RWPE2 (cell line): ENCODE results near the gene DNAJC2.

Experiments
- ATAC-seq: fragments of 200-7000 bp; cut with Tn5 transposase; 3 replicates; pipeline ENCODE4 v1.9.1; 2021; ENCODE audit warnings: low read depth
- DNase-seq: peaks from one replicate; pipeline ENCODE4 v3.0.0-alpha.2; 2020; ENCODE audit warnings: low spot score
- H3K27ac ChIP-seq: fragments of 450-650 bp; 2 replicates; pipeline ENCODE4 v1.5.1; 2017; ENCODE audit warnings: mild to moderate bottlenecking; ENCODE audit not compliant: poor library complexity, severe bottlenecking
- H3K27me3 ChIP-seq: fragments of 250-450 bp; sonication (Bioruptor Pico); 2 replicates; pipeline ENCODE4 v1.5.1; 2021; ENCODE audit warnings: mild to moderate bottlenecking, moderate library complexity; ENCODE audit not compliant: insufficient read depth, poor library complexity, severe bottlenecking
- H3K36me3 ChIP-seq: fragments of 250-450 bp; sonication (Bioruptor Pico); 2 replicates; pipeline ENCODE4 v1.5.1; 2020; ENCODE audit warnings: low read depth, mild to moderate bottlenecking, moderate library complexity
- H3K4me1 ChIP-seq: fragments of 250-450 bp; sonication (Bioruptor Pico); 2 replicates; pipeline ENCODE4 v1.5.1; 2021; ENCODE audit warnings: mild to moderate bottlenecking, moderate library complexity; ENCODE audit not compliant: insufficient read depth, poor library complexity, severe bottlenecking
- H3K4me3 ChIP-seq: fragments of 250-450 bp; sonication (Bioruptor Pico); 2 replicates; pipeline ENCODE4 v1.5.1; 2021; ENCODE audit warnings: mild to moderate bottlenecking, moderate library complexity; ENCODE audit not compliant: severe bottlenecking
- H3K9me3 ChIP-seq: fragments of 250-450 bp; sonication (Bioruptor Pico); 2 replicates; pipeline ENCODE4 v1.5.1; 2021; ENCODE audit warnings: mild to moderate bottlenecking, moderate library complexity; ENCODE audit not compliant: severe bottlenecking
- CTCF ChIP-seq: fragments of 450-650 bp; IDR thresholded peaks from one replicate; pipeline ENCODE4 v1.5.1; 2017; ENCODE audit warnings: mild to moderate bottlenecking, moderate library complexity; ENCODE audit not compliant: poor library complexity, severe bottlenecking

DNAJC2 gene

GRCh38 chr7:103387242-103387641 lies 42.7 kb upstream of the DNAJC2 start:
- Histone ChIP-seq H3K27me3 (no peaks in the 10 kb centered on the region), H3K4me1 (no peaks in the 10 kb centered on the region), H3K36me3 (no peaks in the 10 kb centered on the region), H3K27ac (no peak overlapping the region), H3K9me3 (no peaks in the 10 kb centered on the region), H3K4me3 (no peak overlapping the region)
- ATAC-seq (no peak), DNase-seq (no peak)
- no peak for TF ChIP-seq CTCF

DNA sequence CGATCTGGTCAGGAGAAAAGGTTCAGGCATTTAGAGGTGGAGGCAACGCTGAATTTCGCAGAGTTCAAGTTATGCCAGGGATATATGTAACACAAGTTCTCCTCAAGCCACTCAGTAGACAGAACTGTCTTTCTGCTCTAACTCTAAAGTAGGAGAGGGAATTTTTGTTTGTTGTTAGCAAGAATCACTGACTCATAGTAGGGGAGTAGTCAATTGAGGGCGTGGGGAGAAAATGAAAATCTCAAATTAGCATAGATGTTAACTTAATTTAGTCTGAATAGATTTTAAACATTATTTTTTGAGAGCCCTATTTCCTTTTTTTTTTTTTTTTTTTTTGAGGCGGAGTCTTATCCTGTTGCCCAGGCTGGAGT lies 37.5 kb upstream of the DNAJC2 start:
- H3K4me1 ChIP-seq: no peaks in the 10 kb centered on the region
- no peak for TF ChIP-seq CTCF
- H3K27me3 ChIP-seq: no peaks in the 10 kb centered on the region
- no peak overlapping the region for H3K27ac ChIP-seq
- H3K4me3 ChIP-seq: no peak overlapping the region
- ATAC-seq (no peak), DNase-seq (no peak)
- no peaks in the 10 kb centered on the region for H3K9me3 ChIP-seq
- no peaks in the 10 kb centered on the region for H3K36me3 ChIP-seq

- ATAC-seq (no peak), DNase-seq (no peak)
- no peaks in the 10 kb centered on the region for H3K36me3 ChIP-seq
- no peaks in the 10 kb centered on the region for H3K27me3 ChIP-seq
- no peak overlapping the region for H3K4me3 ChIP-seq
- H3K27ac ChIP-seq: no peak overlapping the region
- no peaks in the 10 kb centered on the region for H3K9me3 ChIP-seq
- H3K4me1 ChIP-seq: no peaks in the 10 kb centered on the region
- TF ChIP-seq CTCF: no peak
Measured at GRCh38 chr7:103381280-103382031, 36.9 kb upstream of the DNAJC2 start.

GRCh38 chr7:103380395-103381191 lies 36.0 kb upstream of the DNAJC2 start:
- ATAC-seq: 0 out of 3 replicates have a peak, but pooled peaks have one; percentile 36
- H3K27ac ChIP-seq: no peak overlapping the region
- TF ChIP-seq CTCF: no peak
- no peak overlapping the region for H3K4me3 ChIP-seq
- H3K9me3 ChIP-seq: no peaks in the 10 kb centered on the region
- DNase-seq: no peak
- no peaks in the 10 kb centered on the region for H3K4me1 ChIP-seq
- H3K27me3 ChIP-seq: no peaks in the 10 kb centered on the region
- no peaks in the 10 kb centered on the region for H3K36me3 ChIP-seq
